PC-3 (cell line): ENCODE measurements around the gene CABLES1. TPM values are rescaled to one million over a fixed set of nuclear protein-coding genes. Genes with fewer than 3 reads are reported as not detected.

Experiments
- ATAC-seq: fragments of 200-7000 bp; cut with Tn5 transposase; 2 replicates; pipeline ENCODE4 v1.9.1; 2020; ENCODE audit warnings: mild to moderate bottlenecking, moderate library complexity
- BruUV-seq: library from RNA; stranded (reverse); fragments of 400-500 nt; replicated peaks from 2 replicates; lab custom pipeline; 2021; lab: Mats Ljungman, UMichigan
- CTCF ChIA-PET: fragments of 300-600 bp; sonication (Branson Sonifier 250); formaldehyde crosslinking; loops from one replicate; lab custom pipeline; 2022; ENCODE audit warnings: antibody characterized with exemption; lab: Charles Lee
- POLR2A ChIA-PET: fragments of 300-600 bp; sonication (Branson Sonifier 250); formaldehyde crosslinking; loops from one replicate; lab custom pipeline; 2022; ENCODE audit warnings: antibody characterized with exemption; ENCODE audit not compliant: unreplicated experiment; lab: Charles Lee
- DNase-seq: peaks from one replicate; pipeline ENCODE4 v3.0.0-alpha.2; 2015
- H2AFZ ChIP-seq: fragments of 300-600 bp; sonication (generic); 2 replicates; pipeline ENCODE4 v1.6.0; 2016; ENCODE audit warnings: antibody characterized with exemption, low read length
- H3F3A ChIP-seq: fragments of 300-600 bp; sonication (generic); one replicate; pipeline ENCODE4 v1.6.0; 2017; ENCODE audit warnings: antibody characterized with exemption, low read length, control low read depth, mild to moderate bottlenecking; ENCODE audit not compliant: unreplicated experiment
- H3K27ac ChIP-seq: fragments of 300-600 bp; sonication (generic); 2 replicates; pipeline ENCODE4 v1.5.1; 2016; ENCODE audit warnings: mild to moderate bottlenecking, low read length
- H3K27me3 ChIP-seq: fragments of 300-600 bp; sonication (generic); 2 replicates; pipeline ENCODE4 v1.6.1; 2016; ENCODE audit warnings: low read length, mixed read lengths
- H3K36me3 ChIP-seq: fragments of 300-600 bp; sonication (generic); 2 replicates; pipeline ENCODE4 v1.6.1; 2016; ENCODE audit warnings: low read depth, mixed run types, low read length, mixed read lengths
- H3K4me1 ChIP-seq: fragments of 300-600 bp; sonication (generic); 2 replicates; pipeline ENCODE4 v1.5.1; 2016; ENCODE audit warnings: low read length; ENCODE audit not compliant: insufficient read depth
- H3K4me2 ChIP-seq: fragments of 300-600 bp; sonication (generic); 2 replicates; pipeline ENCODE4 v1.6.0; 2016; ENCODE audit warnings: low read length
- H3K4me3 ChIP-seq: fragments of 300-600 bp; sonication (generic); 2 replicates; pipeline ENCODE4 v1.5.1; 2016; ENCODE audit warnings: mild to moderate bottlenecking, low read length, mixed read lengths
- H3K79me2 ChIP-seq: fragments of 300-600 bp; sonication (generic); 2 replicates; pipeline ENCODE4 v1.6.1; 2017; ENCODE audit warnings: low read length, mixed read lengths
- H3K9ac ChIP-seq: fragments of 300-600 bp; sonication (generic); 2 replicates; pipeline ENCODE4 v1.6.0; 2016; ENCODE audit warnings: mild to moderate bottlenecking, low read length
- H3K9me2 ChIP-seq: fragments of 300-600 bp; sonication (generic); replicated peaks from 2 replicates; pipeline ENCODE4 v1.6.1; 2016; ENCODE audit warnings: mixed run types, low read length, mixed read lengths
- H3K9me3 ChIP-seq: fragments of 300-600 bp; sonication (generic); 2 replicates; pipeline ENCODE4 v1.6.1; 2016; ENCODE audit warnings: low read length, mixed read lengths
- H4K20me1 ChIP-seq: fragments of 300-600 bp; sonication (generic); 2 replicates; pipeline ENCODE4 v1.6.1; 2016; ENCODE audit warnings: low read length, mixed read lengths
- CTCF ChIP-seq: fragments of 300-600 bp; sonication (generic); conservative IDR thresholded peaks from 2 replicates; pipeline ENCODE4 v1.5.1; 2017; ENCODE audit warnings: antibody characterized with exemption, low read depth, mild to moderate bottlenecking, low read length
- EZH2 ChIP-seq: fragments of 300-600 bp; sonication (generic); IDR thresholded peaks from one replicate; pipeline ENCODE4 v1.6.1; 2017; ENCODE audit warnings: antibody characterized with exemption, mild to moderate bottlenecking, low read length; ENCODE audit not compliant: unreplicated experiment
- EZH2phosphoT487 ChIP-seq: fragments of 300-600 bp; sonication (generic); IDR thresholded peaks from 2 replicates; pipeline ENCODE4 v1.6.1; 2018; ENCODE audit warnings: mild to moderate bottlenecking, antibody characterized with exemption, low read length, borderline replicate concordance
- intact Hi-C: fragments of 100-400 bp; cut with micrococcal nuclease; formaldehyde crosslinking; loops from 2 replicates; pipeline ENCODE4 v1.9.0; 2023
- total RNA-seq: library from RNA; depleted of rRNA; stranded (reverse); fragments of >200 nt; gene quantifications from 2 replicates; pipeline ENCODE4 v1.2.3, GENCODE V29; 2014

CABLES1 gene
- total RNA-seq, 1 experiment from 2014 or later, result 18.6 TPM

- TF ChIP-seq CTCF, result no peak
- no peak for TF ChIP-seq EZH2
- TF ChIP-seq EZH2phosphoT487, result no peak
- H3K36me3 ChIP-seq, result no peaks in the 10 kb centered on the region
Observed at GRCh38 chr18:23194155-23194996, 59.1 kb downstream of the CABLES1 start.

GRCh38 chr18:23194997-23195957 lies 60.0 kb downstream of the CABLES1 start:
- Histone ChIP-seq H3K4me3 (no peak overlapping the region), H3K4me1 (no peaks in the 10 kb centered on the region), H3K27me3 (no peaks in the 10 kb centered on the region), H3K36me3 (no peaks in the 10 kb centered on the region), H3K9me3 (no peaks in the 10 kb centered on the region), H2AFZ (no peak overlapping the region), H3K79me2 (no peaks in the 10 kb centered on the region), H3K4me2 (no peak overlapping the region), H3K27ac (no peak overlapping the region), H3K9me2 (no peaks in the 10 kb centered on the region), H4K20me1 (no peaks in the 10 kb centered on the region), H3F3A (no peaks in the 10 kb centered on the region), H3K9ac (no peak overlapping the region)
- no peak for TF ChIP-seq EZH2
- no peak for TF ChIP-seq CTCF
- TF ChIP-seq EZH2phosphoT487, result no peak
- intact Hi-C loops, result no loop called here
- ATAC-seq, result no peak
- CTCF ChIA-PET, result no interaction called here
- no TSS peak for BruUV-seq
- POLR2A ChIA-PET, result no interaction called here
- DNase-seq, result no peak

More at GRCh38 chr18:23194155-23194996, 59.1 kb downstream of the CABLES1 start:
- DNase-seq (no peak), ATAC-seq (no peak)
- Histone ChIP-seq H3K27ac (no peak overlapping the region), H3K9ac (no peak overlapping the region), H3K27me3 (no peaks in the 10 kb centered on the region), H3K79me2 (no peaks in the 10 kb centered on the region), H2AFZ (no peak overlapping the region), H3K9me2 (no peaks in the 10 kb centered on the region), H3K4me3 (no peak overlapping the region), H4K20me1 (no peaks in the 10 kb centered on the region), H3F3A (no peaks in the 10 kb centered on the region), H3K9me3 (no peaks in the 10 kb centered on the region), H3K4me2 (no peak overlapping the region), H3K4me1 (no peaks in the 10 kb centered on the region)
- intact Hi-C loops, result no loop called here
- POLR2A ChIA-PET, result no interaction called here
- no TSS peak for BruUV-seq
- CTCF ChIA-PET, result no interaction called here
